Measurements from ENCODE around the gene TOX4. TPM values are rescaled to one million over a fixed set of nuclear protein-coding genes. Genes with fewer than 3 reads are reported as not detected.
A peak's percentile ranks its signal among the peaks of the same experiment; 100 is the strongest.
"Not testable (repeated sequence)": the region's sequence is repeated elsewhere in the genome, so short reads cannot be mapped to it uniquely, and the experiment has no call there.

The TOX4 gene
- total RNA-seq, 2 experiments from 2014 or later = 65.2 to 65.8 TPM

DNA sequence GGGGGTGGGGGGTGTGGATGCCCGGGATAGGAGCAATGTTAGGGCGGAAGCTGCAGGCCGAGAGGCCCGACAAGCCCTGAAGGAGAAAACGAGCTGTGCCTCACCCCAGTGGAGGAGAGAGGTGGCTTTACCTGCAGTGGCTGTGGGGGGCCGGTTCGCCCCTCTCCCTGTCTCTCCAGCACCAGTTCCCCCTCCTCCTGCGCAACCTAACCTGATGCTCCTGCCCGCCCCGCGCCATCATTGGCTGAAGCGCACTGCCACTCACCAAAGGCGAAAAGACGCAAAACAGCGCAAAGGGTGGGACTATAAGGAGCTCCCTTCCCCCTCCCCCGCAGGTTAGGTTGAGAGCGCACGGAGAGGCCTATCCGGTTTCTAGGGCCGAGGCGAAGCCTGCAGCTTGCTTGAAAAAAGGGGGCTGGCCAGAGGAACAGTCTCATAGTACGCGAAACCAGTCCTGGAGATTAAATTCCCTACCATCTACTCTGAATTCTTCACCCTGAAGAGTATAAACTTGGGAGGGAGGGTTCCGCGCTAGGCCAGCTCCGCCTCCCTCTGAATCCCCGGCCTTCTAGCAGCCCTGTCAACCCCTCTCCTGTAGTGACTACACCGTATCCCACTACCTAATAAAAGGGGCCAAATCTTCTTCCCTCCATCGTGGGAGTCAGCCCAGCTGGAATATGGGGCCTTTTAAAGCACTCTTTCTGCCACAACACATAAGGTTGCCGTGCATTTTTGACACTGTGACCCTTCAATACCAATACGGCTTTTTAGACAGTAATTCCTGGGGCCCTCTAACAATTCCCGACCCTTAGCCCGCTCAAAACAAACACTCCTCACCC lies 39.7 kb upstream of the TOX4 start:
- no peaks in the 10 kb centered on the region for H3K9me3 Mint-ChIP-seq
- peak overlapping the region; percentile 86 for H3K27ac Mint-ChIP-seq
- intact Hi-C loops (cut with micrococcal nuclease) = no loop called here
- DNase-seq = peak; percentile 100
- H3K4me3 Mint-ChIP-seq = peak overlapping the region; percentile 81
- TF ChIP-seq CTCF (IDR thresholded peaks at IDR 0.05) = no peak
- CTCF ChIA-PET = interaction anchor here (0.8 to 4.3 kb wide), 8 partner anchors 10 to 120 kb away, joined by 3 to 27 read pairs (median 4); partner anchors contain the start of genes CHD8, RAB2B and TOX4
- H3K4me1 Mint-ChIP-seq (ENCODE audit: low read depth) = peaks cover 46% of the 10 kb centered on the region
- H3K27me3 Mint-ChIP-seq = no peaks in the 10 kb centered on the region
- peaks cover 23% of the 10 kb centered on the region for H3K36me3 Mint-ChIP-seq (ENCODE audit: low read depth)
- ATAC-seq = peak; percentile 100
- POLR2A ChIA-PET = interaction anchor here (0.5 to 2.7 kb wide), 13 partner anchors 11 to 187 kb away, joined by 3 to 17 read pairs (median 5); partner anchors contain the start of genes CHD8, METTL3, SALL2 and SUPT16H

DNA sequence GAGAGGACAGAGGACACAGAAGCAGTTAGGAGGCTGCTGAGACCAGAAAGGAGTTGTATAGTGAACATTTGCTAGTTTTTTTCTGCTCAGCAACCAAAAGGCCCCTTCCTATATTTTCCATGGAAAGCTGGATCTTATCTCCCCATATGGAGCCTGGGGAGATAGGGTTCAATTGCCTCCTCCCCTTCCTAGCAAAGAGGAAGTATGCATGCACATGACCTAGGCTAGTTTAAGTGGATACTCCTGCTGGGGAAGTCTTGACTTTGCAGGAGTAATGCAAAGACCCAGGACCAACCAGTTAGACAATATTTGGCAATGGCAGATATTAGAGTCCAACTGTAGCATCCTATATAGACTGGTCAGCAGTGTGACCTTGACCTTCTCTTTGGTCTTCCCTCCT lies 36.1 kb upstream of the TOX4 start:
- CTCF ChIA-PET = no interaction called here
- no peak overlapping the region for H3K27ac Mint-ChIP-seq
- no peak for TF ChIP-seq CTCF (IDR thresholded peaks at IDR 0.05)
- H3K9me3 Mint-ChIP-seq = no peaks in the 10 kb centered on the region
- peaks cover 31% of the 10 kb centered on the region for H3K4me1 Mint-ChIP-seq (ENCODE audit: low read depth)
- DNase-seq (no peak), ATAC-seq (no peak)
- POLR2A ChIA-PET = interaction anchor here (0.9 to 1.5 kb wide), 2 partner anchors 15 to 44 kb away, joined by 3 to 4 read pairs; partner anchors contain the start of gene CHD8
- no peaks in the 10 kb centered on the region for H3K27me3 Mint-ChIP-seq
- H3K36me3 Mint-ChIP-seq (ENCODE audit: low read depth) = peaks cover 17% of the 10 kb centered on the region
- H3K4me3 Mint-ChIP-seq = no peak overlapping the region
- intact Hi-C loops (cut with micrococcal nuclease) = no loop called here

DNA sequence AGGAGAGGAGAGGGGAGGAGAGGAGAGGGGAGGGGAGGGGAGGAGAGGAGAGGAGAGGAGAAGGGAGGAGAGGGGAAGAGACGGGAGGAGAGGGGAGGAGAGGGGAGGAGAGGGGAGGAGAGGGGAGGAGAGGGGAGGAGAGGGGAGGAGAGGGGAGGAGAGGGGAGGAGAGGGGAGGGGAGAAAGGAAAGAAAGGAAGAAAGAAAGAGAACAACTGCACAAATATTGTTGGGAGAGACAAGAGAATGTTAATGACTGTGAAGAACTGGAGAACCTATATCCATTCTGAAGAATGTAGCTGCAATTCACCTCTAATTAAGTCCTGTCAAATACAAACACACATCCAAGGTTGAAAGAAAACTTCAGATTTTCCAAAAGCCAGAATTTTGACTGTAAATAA lies 34.3 kb upstream of the TOX4 start:
- CTCF ChIA-PET = interaction anchor here (2.7 kb wide), 1 partner anchor 35 kb away, joined by 5 read pairs; the partner anchor contains the start of gene TOX4
- H3K27ac Mint-ChIP-seq; ATAC-seq; intact Hi-C loops (cut with micrococcal nuclease); H3K4me3 Mint-ChIP-seq; POLR2A ChIA-PET; H3K27me3 Mint-ChIP-seq; DNase-seq; H3K9me3 Mint-ChIP-seq: not testable (repeated sequence)
- Mint-ChIP-seq H3K36me3 (ENCODE audit: low read depth) (peaks cover 26% of the 10 kb centered on the region), H3K4me1 (ENCODE audit: low read depth) (peaks cover 41% of the 10 kb centered on the region)

DNA sequence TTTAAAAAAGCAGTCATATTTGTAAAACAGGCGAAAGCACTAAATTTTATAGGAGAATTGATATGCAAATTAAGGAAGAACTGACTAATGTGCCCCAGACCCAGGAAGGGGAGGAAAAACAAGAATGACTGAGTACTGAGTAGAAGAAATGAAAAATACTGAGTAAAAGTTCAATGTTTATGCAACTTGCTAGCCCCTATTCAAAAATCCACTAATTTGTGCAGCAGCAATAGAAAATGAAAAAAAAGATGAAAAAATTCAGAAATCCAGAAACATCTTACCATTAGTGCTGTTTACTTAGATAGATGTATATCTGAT lies 27.1 kb upstream of the TOX4 start:
- TF ChIP-seq CTCF (IDR thresholded peaks at IDR 0.05) = no peak
- Mint-ChIP-seq H3K27me3 (no peaks in the 10 kb centered on the region), H3K4me1 (ENCODE audit: low read depth) (peaks cover 64% of the 10 kb centered on the region), H3K9me3 (no peaks in the 10 kb centered on the region), H3K36me3 (ENCODE audit: low read depth) (peaks cover 31% of the 10 kb centered on the region), H3K4me3 (peak overlapping the region; percentile 7), H3K27ac (peak overlapping the region; percentile 78)
- no peak for DNase-seq
- ChIA-PET POLR2A (interaction anchor here (1.4 to 3.9 kb wide), 3 partner anchors 13 to 65 kb away, joined by 4 to 17 read pairs (median 8); no protein-coding TSS in a partner anchor), CTCF (interaction anchor here (0.9 to 2.6 kb wide), 3 partner anchors 12 to 107 kb away, joined by 3 to 15 read pairs (median 4); no protein-coding TSS in a partner anchor)
- no peak for ATAC-seq
- intact Hi-C loops (cut with micrococcal nuclease) = no loop called here

- Mint-ChIP-seq H3K4me1 (ENCODE audit: low read depth) (peaks cover 38% of the 10 kb centered on the region), H3K4me3 (peak overlapping the region; percentile 85), H3K9me3 (no peaks in the 10 kb centered on the region), H3K36me3 (ENCODE audit: low read depth) (peaks cover 22% of the 10 kb centered on the region), H3K27me3 (no peaks in the 10 kb centered on the region), H3K27ac (peak overlapping the region; percentile 97)
- intact Hi-C loops (cut with micrococcal nuclease) = loop anchor here (1.0 kb wide), 1 partner anchor 19 kb away; no protein-coding TSS in a partner anchor
- ChIA-PET POLR2A (interaction anchor here (1.0 to 3.4 kb wide), 12 partner anchors 11 to 75 kb away, joined by 3 to 13 read pairs (median 4); partner anchors contain the start of genes METTL3, SALL2 and SUPT16H), CTCF (interaction anchor here (1.2 to 3.8 kb wide), 10 partner anchors 8 to 350 kb away, joined by 3 to 27 read pairs (median 9); partner anchors contain the start of gene METTL3)
- TF ChIP-seq CTCF (IDR thresholded peaks at IDR 0.05) = no peak
- no peak for ATAC-seq
- no peak for DNase-seq
These were observed 22.0 kb upstream of the TOX4 start for GRCh38 chr14:21454843-21455544.

Measured in activated CD8-positive, alpha-beta T cell treated with anti-CD3 and anti-CD28 coated beads for 36 hours (primary cell).